Psoas muscle (tissue), 8 donors: ENCODE data around the gene C17orf58. TPM values are rescaled to one million over a fixed set of nuclear protein-coding genes. Genes with fewer than 3 reads are reported as not detected.
"Not testable (repeated sequence)": the region's sequence is repeated elsewhere in the genome, so short reads cannot be mapped to it uniquely, and the experiment has no call there.

ENCODE experiments used
- ATAC-seq, 4 donors: fragments of 200-7000 bp; cut with Tn5 transposase; one replicate each; pipeline ENCODE4 v1.9.1; 2020; ENCODE audit warnings: moderate library complexity in 3 of 4, mild to moderate bottlenecking in 2 of 4
- DNase-seq, 2 donors: peaks; one replicate each; pipeline ENCODE4 v3.0.0-alpha.2; 2020
- H3K27ac ChIP-seq: fragments of 200-600 bp; one replicate; pipeline ENCODE4 v1.8.0; 2022
- H3K27me3 ChIP-seq, 3 donors: fragments of 200-600 bp in 1 of 3; one replicate each; pipeline versions ENCODE4 v1.6.1 to v1.8.0; 2013 to 2022; ENCODE audit warnings: low read length in 2 of 3, mild to moderate bottlenecking in 2 of 3, moderate library complexity in 1 of 3; ENCODE audit not compliant: insufficient read depth in 3 of 3
- H3K36me3 ChIP-seq, 2 donors: fragments of 200-600 bp in 1 of 2; one replicate each; pipeline versions ENCODE4 v1.6.1 to v1.8.0; 2013 to 2022; ENCODE audit warnings: low read depth in 1 of 2, mild to moderate bottlenecking in 1 of 2, moderate library complexity in 1 of 2; ENCODE audit not compliant: insufficient read depth in 1 of 2
- H3K4me1 ChIP-seq: fragments of 200-600 bp; one replicate; pipeline ENCODE4 v1.8.0; 2022
- H3K4me3 ChIP-seq: fragments of 200-600 bp; one replicate; pipeline ENCODE4 v1.8.0; 2022; ENCODE audit warnings: mild to moderate bottlenecking
- H3K9me3 ChIP-seq: fragments of 200-600 bp; one replicate; pipeline ENCODE4 v1.8.0; 2022
- CTCF ChIP-seq: fragments of 200-600 bp; IDR thresholded peaks from one replicate; pipeline ENCODE4 v1.8.0; 2022; ENCODE audit warnings: antibody characterized with exemption
- WGBS, 3 donors: extraction: QIAGEN DNeasy Blood & Tissue Kit; methylation state at CpG; one replicate each; pipeline versions ENCODE4 v1.1.6 to v1.1.7; 2013; 5-methylcytosine and 5-hydroxymethylcytosine counted together
- intact Hi-C, 2 donors: fragments of 100-400 bp; cut with DNase I; formaldehyde crosslinking; loops; one replicate each; pipeline versions ENCODE4 v1.11.0 to v1.14.2; 2022
- polyA plus RNA-seq, 3 donors: library from polyadenylated mRNA; stranded (reverse); fragments of 200-250 nt; gene quantifications; one replicate each; pipeline ENCODE4 v1.2.3, GENCODE V29; 2013
- total RNA-seq, 4 donors: library from RNA; stranded (reverse); fragmentation: NEBNext Ultra II Directional in 2 of 4; extraction: Animal tissue kit (Norgen Biotek cat#: 25700) in 2 of 4; gene quantifications; one replicate each; pipeline versions ENCODE4 v1.2.1 to v1.2.4, GENCODE V29; 2021 to 2023
- donor health status: healthy with polysubstance abuse.
- donor health status: DM: no; HTN: no; CAD: no; lungs with moderate emphysema.
- donor health status: Bipolar disorder and iron deficiency.
- donor health status: healthy.
- donor health status: DM: yes; HTN: yes; CAD: no.
- donor health status: DM: no; HTN: no; CAD: no.
- donor health status: DM: no; HTN: no; CAD: no.
- donor health status: DM: yes; HTN: yes; CAD: no.

Gene C17orf58
- total and polyA plus RNA-seq, 7 donors, result 3.1 to 15.0 (median 5.3) TPM

DNA sequence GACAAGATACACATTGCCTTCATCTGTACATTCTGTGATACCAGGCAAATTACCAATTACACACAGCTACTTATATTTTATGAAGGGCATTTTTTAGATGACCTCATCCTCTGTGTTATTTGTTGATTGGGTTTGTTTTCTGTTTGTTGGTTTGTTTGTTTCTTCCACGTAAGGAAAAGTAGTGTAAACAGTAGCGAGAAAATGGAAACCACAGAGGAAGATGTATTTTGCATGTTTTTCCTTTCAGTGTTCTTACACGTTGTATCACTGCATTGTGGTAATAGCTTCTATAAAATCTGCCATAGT is 12.9 kb downstream of the C17orf58 start:
- no peak for TF ChIP-seq CTCF
- ATAC-seq, result no peak
- intact Hi-C loops, result no loop called here
- Histone ChIP-seq H3K36me3 (peaks cover 0 to 31% of the 10 kb centered on the region in 2 donors), H3K4me1 (no peaks in the 10 kb centered on the region), H3K27ac (no peak overlapping the region), H3K27me3 (no peaks in the 10 kb centered on the region), H3K4me3 (no peak overlapping the region), H3K9me3 (no peaks in the 10 kb centered on the region)
- 88 to 90% (median 89%) methylated on average over 3 of the region's 3 CpGs for WGBS, 3 donors
- DNase-seq, result no peak

DNA sequence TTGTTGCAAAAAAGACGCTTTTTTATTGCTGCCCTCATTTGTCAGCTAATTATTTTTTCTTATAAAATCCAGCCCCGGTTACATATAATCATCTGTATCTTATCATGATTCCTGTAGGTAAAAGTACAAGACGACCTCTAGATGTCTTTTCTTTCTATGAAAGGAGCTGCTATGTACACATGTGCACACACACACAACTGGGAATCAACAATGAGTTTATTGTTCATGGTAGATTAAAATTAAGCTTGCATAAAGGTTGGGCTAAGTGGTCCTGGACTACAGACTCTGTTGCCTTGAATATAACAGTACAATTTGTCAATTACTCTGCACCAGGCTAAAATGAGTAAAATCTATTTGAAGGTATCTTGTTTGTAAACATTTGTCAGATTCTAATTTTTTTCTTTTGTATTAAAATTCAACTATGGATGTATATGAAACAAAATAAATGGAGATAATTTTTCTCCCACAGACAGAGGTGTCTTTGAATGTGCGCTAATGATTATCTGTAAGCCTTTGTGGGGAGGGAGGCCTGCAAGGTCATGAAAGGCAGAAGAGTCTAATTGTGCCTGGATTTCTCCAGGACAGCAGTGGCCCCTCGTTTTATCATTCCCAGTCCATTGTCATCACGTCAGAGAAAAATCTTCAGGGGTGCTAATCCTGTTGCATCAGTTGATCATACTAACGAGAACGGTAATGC is 13.4 kb downstream of the C17orf58 start:
- no peaks in the 10 kb centered on the region for H3K27me3 ChIP-seq
- no peak overlapping the region for H3K4me3 ChIP-seq
- TF ChIP-seq CTCF, result no peak
- H3K36me3 ChIP-seq, result peaks cover 0 to 31% of the 10 kb centered on the region in 2 donors
- DNase-seq (no peak), ATAC-seq (no peak)
- H3K4me1 ChIP-seq, result no peaks in the 10 kb centered on the region
- no peaks in the 10 kb centered on the region for H3K9me3 ChIP-seq
- no peak overlapping the region for H3K27ac ChIP-seq
- intact Hi-C loops, result no loop called here
- 79 to 87% (median 84%) methylated on average over 8 of the region's 8 CpGs for WGBS, 3 donors

- DNase-seq, result no peak
- ATAC-seq, result no peak
- no peaks in the 10 kb centered on the region for H3K27me3 ChIP-seq
- peaks cover 0 to 32% of the 10 kb centered on the region in 2 donors for H3K36me3 ChIP-seq
- no peaks in the 10 kb centered on the region for H3K4me1 ChIP-seq
- no peak overlapping the region for H3K27ac ChIP-seq
- intact Hi-C loops, result no loop called here
- H3K4me3 ChIP-seq, result no peak overlapping the region
- H3K9me3 ChIP-seq, result no peaks in the 10 kb centered on the region
- 68 to 78% (median 72%) methylated on average over 9 of the region's 9 CpGs for WGBS, 3 donors
- no peak for TF ChIP-seq CTCF
Measured at GRCh38 chr17:67982034-67982640, 14.1 kb downstream of the C17orf58 start.

- WGBS, 3 donors, result 62 to 67% (median 64%) methylated on average over 3 of the region's 3 CpGs
- H3K4me3 ChIP-seq, H3K9me3 ChIP-seq, intact Hi-C loops, ATAC-seq, DNase-seq, H3K27me3 ChIP-seq, H3K27ac ChIP-seq, H3K4me1 ChIP-seq: not testable (repeated sequence)
- peaks cover 2 to 43% of the 10 kb centered on the region in 2 donors for H3K36me3 ChIP-seq
Measured at GRCh38 chr17:67980883-67981282, 15.4 kb downstream of the C17orf58 start.

DNA sequence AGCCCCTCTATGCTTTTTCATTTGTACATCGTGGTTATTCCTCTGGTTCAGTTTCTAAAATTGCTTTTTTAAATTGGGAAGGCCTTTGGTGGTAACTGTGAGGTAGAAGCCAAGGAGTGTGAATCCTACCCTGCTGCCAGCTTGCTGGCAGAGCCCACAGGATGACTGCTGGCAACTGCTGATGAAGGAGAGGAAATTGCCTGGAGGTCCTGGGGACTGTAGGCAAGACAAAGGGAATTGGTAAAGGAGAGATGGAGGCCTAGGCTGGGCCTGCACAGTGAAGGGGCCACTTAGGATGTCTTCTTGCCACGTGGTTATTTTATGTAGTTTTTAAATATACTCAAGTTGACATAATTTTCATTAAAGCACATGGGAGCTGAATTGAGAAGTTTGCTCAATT is 15.8 kb downstream of the C17orf58 start:
- H3K36me3 ChIP-seq, result peaks cover 2 to 47% of the 10 kb centered on the region in 2 donors
- no peaks in the 10 kb centered on the region for H3K27me3 ChIP-seq
- no peaks in the 10 kb centered on the region for H3K4me1 ChIP-seq
- intact Hi-C loops, result no loop called here
- DNase-seq (no peak), ATAC-seq (no peak)
- no peak overlapping the region for H3K27ac ChIP-seq
- TF ChIP-seq CTCF, result no peak
- WGBS, 3 donors, result 69 to 92% (median 70%) methylated on average over 2 of the region's 2 CpGs
- H3K9me3 ChIP-seq, result no peaks in the 10 kb centered on the region
- no peak overlapping the region for H3K4me3 ChIP-seq

GRCh38 chr17:67976306-67976705 is 20.0 kb downstream of the C17orf58 start:
- 94 to 99% (median 98%) methylated on average over 6 of the region's 6 CpGs for WGBS, 3 donors
- H3K27ac ChIP-seq, H3K4me3 ChIP-seq, H3K9me3 ChIP-seq, ATAC-seq, DNase-seq, H3K27me3 ChIP-seq, H3K4me1 ChIP-seq, intact Hi-C loops: not testable (repeated sequence)
- peaks cover 2 to 73% of the 10 kb centered on the region in 2 donors for H3K36me3 ChIP-seq
